Spleen (tissue), 7 donors: ENCODE measurements around the gene STYK1.
"Not testable (repeated sequence)": the region's sequence is repeated elsewhere in the genome, so short reads cannot be mapped to it uniquely, and the experiment has no call there.

ENCODE experiments used
- CTCF ChIP-seq, 11 experiments: fragments of 200-600 bp in 7 of 11; fragments of 450-650 bp in 4 of 11; sonication (generic) in 4 of 11; IDR thresholded peaks in 8 of 11; conservative IDR thresholded peaks in 3 of 11; 1 replicate in 7 of 11; 2 replicates in 4 of 11; pipeline versions ENCODE4 v1.4.0 to v1.8.0; 2016 to 2021; ENCODE audit warnings: antibody characterized with exemption in 11 of 11, inconsistent platforms in 4 of 11, mild to moderate bottlenecking in 1 of 11
- POLR2A ChIP-seq, 3 donors: fragments of 450-650 bp; IDR thresholded peaks; one replicate each; pipeline ENCODE4 v1.5.1; 2017; ENCODE audit warnings: antibody characterized with exemption in 3 of 3, mild to moderate bottlenecking in 1 of 3
- POLR2AphosphoS5 ChIP-seq, 3 donors: sonication (generic); formaldehyde crosslinking; IDR thresholded peaks; one replicate each; pipeline ENCODE4 v1.5.1; 2017; ENCODE audit warnings: antibody characterized with exemption in 3 of 3
- donor health status: DM: no; HTN: no; CAD: no; lungs with moderate emphysema.
- donor health status: DM: no; HTN: no; CAD: no.
- donor health status: DM: no; HTN: no; CAD: no.

- not testable (repeated sequence) for TF ChIP-seq POLR2A (IDR thresholded peaks at IDR 0.05); CTCF (IDR thresholded peaks at IDR 0.05 in 8 of 11, conservative IDR thresholded peaks at IDR 0.05 in 3 of 11); POLR2AphosphoS5 (IDR thresholded peaks at IDR 0.05)
These were observed 62.6 kb downstream of the STYK1 start for GRCh38 chr12:10611258-10611657.
